K562 (cell line): ENCODE data around the gene OSGEPL1. TPM values are rescaled to one million over a fixed set of nuclear protein-coding genes. Genes with fewer than 3 reads are reported as not detected.

Source experiments
- ARHGAP35 ChIP-seq: fragments of 450-650 bp; IDR thresholded peaks from 2 replicates; pipeline ENCODE4 v1.6.1; 2018; ENCODE audit not compliant: partially characterized antibody
- BACH1 ChIP-seq: fragments of 200-800 bp; sonication (Bioruptor generic); IDR thresholded peaks from 2 replicates; pipeline ENCODE4 v1.6.1; 2016; ENCODE audit warnings: missing genetic modification characterization, missing compliant biosample characterization
- C11orf30 ChIP-seq: fragments of 450-650 bp; IDR thresholded peaks from 2 replicates; pipeline ENCODE4 v1.6.1; 2016; ENCODE audit warnings: low read depth, mild to moderate bottlenecking
- COPS2 ChIP-seq: fragments of 450-650 bp; conservative IDR thresholded peaks from 2 replicates; pipeline ENCODE4 v1.6.1; 2016; ENCODE audit warnings: mild to moderate bottlenecking, moderate library complexity
- HMG20A ChIP-seq: fragments of 450-650 bp; formaldehyde crosslinking; conservative IDR thresholded peaks from 2 replicates; pipeline ENCODE4 v1.4.0; 2020; ENCODE audit warnings: mild to moderate bottlenecking, mixed read lengths
- MYBL2 ChIP-seq, 2 experiments: fragments of 450-650 bp in 1 of 2; sonication (generic) in 1 of 2; formaldehyde crosslinking in 1 of 2; IDR thresholded peaks; 2 replicates each; pipeline versions ENCODE4 v1.6.1 to v1.8.1; 2017 to 2022; ENCODE audit warnings: borderline replicate concordance in 1 of 2, inconsistent platforms in 1 of 2, low read depth in 1 of 2, mild to moderate bottlenecking in 1 of 2, missing genetic modification reagents in 1 of 2, moderate library complexity in 1 of 2
- NBN ChIP-seq: fragments of 450-650 bp; IDR thresholded peaks from 2 replicates; pipeline ENCODE4 v1.6.1; 2016; ENCODE audit warnings: low read depth, mild to moderate bottlenecking
- NONO ChIP-seq, 2 experiments: fragments of 200-400 bp in 1 of 2; fragments of 450-650 bp in 1 of 2; formaldehyde crosslinking in 1 of 2; IDR thresholded peaks; 2 replicates each; pipeline ENCODE4 v1.6.1; 2017; ENCODE audit warnings: low read depth in 2 of 2, mild to moderate bottlenecking in 2 of 2, moderate library complexity in 2 of 2, low read length in 1 of 2
- NR2C1 ChIP-seq, 2 experiments: fragments of 450-650 bp; IDR thresholded peaks; 2 replicates each; pipeline ENCODE4 v1.6.1; 2017; ENCODE audit warnings: mild to moderate bottlenecking in 2 of 2, antibody characterized with exemption in 1 of 2, inconsistent platforms in 1 of 2, missing compliant biosample characterization in 1 of 2, missing genetic modification characterization in 1 of 2
- NR4A1 ChIP-seq, 2 experiments: fragments of 250-450 bp in 1 of 2; fragments of 450-650 bp in 1 of 2; sonication (Bioruptor Pico) in 1 of 2; IDR thresholded peaks; 2 replicates each; pipeline versions ENCODE4 v1.4.0 to v1.6.1; 2016 to 2020; ENCODE audit warnings: mild to moderate bottlenecking in 2 of 2, missing compliant biosample characterization in 1 of 2, missing genetic modification characterization in 1 of 2, moderate library complexity in 1 of 2
- SMAD2 ChIP-seq: fragments of 150-350 bp; IDR thresholded peaks from 2 replicates; pipeline ENCODE4 v1.6.1; 2014; ENCODE audit warnings: low read depth, mild to moderate bottlenecking, low read length
- SMAD4 ChIP-seq: fragments of 250-450 bp; sonication (Bioruptor Pico); conservative IDR thresholded peaks from 2 replicates; pipeline ENCODE4 v1.8.0; 2021; ENCODE audit warnings: inconsistent platforms, mild to moderate bottlenecking, moderate library complexity
- SRSF3 ChIP-seq: fragments of 200-400 bp; formaldehyde crosslinking; IDR thresholded peaks from 2 replicates; pipeline ENCODE4 v1.6.1; 2016; ENCODE audit warnings: mild to moderate bottlenecking, low read length, moderate library complexity; ENCODE audit not compliant: insufficient read depth
- SUPT5H ChIP-seq: fragments of 450-650 bp; IDR thresholded peaks from 2 replicates; pipeline ENCODE4 v1.6.1; 2016
- ZKSCAN1 ChIP-seq: fragments of 150-350 bp; IDR thresholded peaks from 2 replicates; pipeline ENCODE4 v1.6.1; 2016; ENCODE audit warnings: low read depth, low read length
- ZNF707 ChIP-seq: fragments of 250-450 bp; sonication (Bioruptor Pico); conservative IDR thresholded peaks from 2 replicates; pipeline ENCODE4 v1.8.0; 2022; ENCODE audit warnings: inconsistent platforms, mild to moderate bottlenecking, moderate library complexity
- ZNF830 ChIP-seq: fragments of 250-450 bp; sonication (Bioruptor Pico); IDR thresholded peaks from 2 replicates; pipeline ENCODE4 v1.5.0; 2021; ENCODE audit warnings: mild to moderate bottlenecking
- polyA plus RNA-seq, 8 experiments: library from polyadenylated mRNA; depleted of rRNA in 4 of 8; stranded (reverse) in 5 of 8; unstranded in 3 of 8; fragments of >200 nt; fragmentation: Nextera tagmentation in 2 of 8; fragmentation: Illumina TruSeq in 1 of 8; extraction: Ambion mirVana in 2 of 8; extraction: Trizol in 1 of 8; gene quantifications; 2 replicates each; pipeline versions ENCODE4 v1.2.1 to v1.2.3, GENCODE V29; 2011 to 2014; ENCODE audit warnings: inconsistent platforms in 1 of 8, missing spikeins in 1 of 8
- total RNA-seq, 7 experiments: library from RNA; depleted of rRNA in 6 of 7; stranded (reverse); fragments of >200 nt in 6 of 7; fragmentation: Illumina TruSeq in 2 of 7; extraction: Trizol in 2 of 7; gene quantifications; 2 replicates each; pipeline versions ENCODE4 v1.2.1 to v1.2.3, GENCODE V29; 2011 to 2021; ENCODE audit warnings: low replicate concordance in 1 of 7
- TF ChIP-seq, protein P1 (sequence below): fragments of 250-450 bp; sonication (Bioruptor Pico); IDR thresholded peaks from 2 replicates; pipeline ENCODE4 v1.6.1; 2021; ENCODE audit warnings: mild to moderate bottlenecking
- TF ChIP-seq, protein P2 (sequence below): sonication (generic); formaldehyde crosslinking; IDR thresholded peaks from 2 replicates; pipeline ENCODE4 v1.4.0; 2020; ENCODE audit warnings: mild to moderate bottlenecking, missing genetic modification reagents
- TF ChIP-seq, protein P3 (sequence below): sonication (generic); formaldehyde crosslinking; IDR thresholded peaks from 2 replicates; pipeline ENCODE4 v1.9.0; 2022; ENCODE audit warnings: mild to moderate bottlenecking, missing genetic modification reagents
- TF ChIP-seq, protein P4 (sequence below): sonication (generic); formaldehyde crosslinking; IDR thresholded peaks from 2 replicates; pipeline ENCODE4 v1.8.0; 2022; ENCODE audit warnings: mild to moderate bottlenecking, missing genetic modification reagents
- TF ChIP-seq, protein P5 (sequence below): fragments of 450-650 bp; IDR thresholded peaks from 2 replicates; pipeline ENCODE4 v1.6.1; 2017; ENCODE audit warnings: antibody characterized with exemption

Gene OSGEPL1
- total and polyA plus RNA-seq, 9 of the 15 experiments (the other 6 are each of a cell fraction or from before 2014, with no cell fraction given), result 2.5 to 10.8 (median 6.5) TPM

DNA sequence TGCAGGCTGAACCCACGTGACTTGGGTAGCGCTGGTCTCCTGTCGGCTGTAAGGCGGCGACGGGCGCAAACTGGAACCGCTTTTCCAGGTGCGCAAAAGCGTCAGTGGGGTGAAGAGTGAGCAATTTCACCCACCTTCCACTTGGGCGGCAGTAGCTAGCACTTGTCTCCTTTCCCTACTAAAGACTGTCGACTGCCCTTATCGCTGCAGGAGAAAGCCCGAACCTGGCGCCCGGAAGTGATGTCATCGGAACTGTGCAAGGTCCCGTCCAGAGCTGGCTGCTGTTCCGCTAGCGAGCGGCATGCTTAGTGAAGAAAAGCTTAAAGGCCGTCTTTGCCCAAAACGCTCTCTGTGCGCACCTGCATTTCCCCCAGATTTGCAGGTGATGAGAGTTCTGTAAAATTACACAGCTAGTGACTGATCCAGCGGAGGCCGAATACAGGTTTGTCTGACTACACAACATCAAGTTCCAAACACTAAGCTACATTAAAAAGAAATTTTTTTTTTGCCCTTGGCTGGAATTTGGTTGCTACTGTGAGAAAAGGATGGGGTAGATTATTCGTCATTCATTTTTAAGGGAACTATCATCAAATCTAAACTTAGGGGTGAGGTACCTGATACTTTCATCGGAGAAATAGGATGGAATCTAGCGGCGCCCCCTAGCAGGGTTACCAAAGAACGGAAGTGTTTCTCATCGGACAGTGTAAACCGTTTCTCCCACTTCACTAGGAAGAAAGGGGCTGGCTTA, at the start of gene OSGEPL1 (continued):
- TF ChIP-seq NR2C1 (IDR thresholded peaks at IDR 0.05) (no peak), NR2C1 (tag; IDR thresholded peaks at IDR 0.05) (no peak; the same call in 1 of the 2 replicates), HMG20A (no peak), NR4A1 (CRISPR knock-in tag; IDR thresholded peaks at IDR 0.05) (no peak), NR4A1 (tag; IDR thresholded peaks at IDR 0.05) (no peak), SRSF3 (no peak), COPS2 (no peak), ARHGAP35 (no peak), BACH1 (tag) (no peak), MYBL2 (IDR thresholded peaks at IDR 0.05; ENCODE audit: low read depth) (no peak), MYBL2 (CRISPR knock-in tag; IDR thresholded peaks at IDR 0.05; ENCODE audit: borderline replicate concordance) (no peak), C11orf30 (peak; percentile 83), NBN (no peak), ZNF830 (CRISPR knock-in tag) (no peak), ZNF707 (CRISPR knock-in tag) (no peak), ZKSCAN1 (peak; percentile 36; the same call in 1 of the 2 replicates), SUPT5H (peak; percentile 86), SMAD2 (no peak), NONO (IDR thresholded peaks at IDR 0.05; ENCODE audit: low read depth in 2 of 2, low read length in 1 of 2) (no peak), SMAD4 (CRISPR knock-in tag) (peak; percentile 40; the same call in 1 of the 2 replicates)
- TF ChIP-seq, protein P1, sequence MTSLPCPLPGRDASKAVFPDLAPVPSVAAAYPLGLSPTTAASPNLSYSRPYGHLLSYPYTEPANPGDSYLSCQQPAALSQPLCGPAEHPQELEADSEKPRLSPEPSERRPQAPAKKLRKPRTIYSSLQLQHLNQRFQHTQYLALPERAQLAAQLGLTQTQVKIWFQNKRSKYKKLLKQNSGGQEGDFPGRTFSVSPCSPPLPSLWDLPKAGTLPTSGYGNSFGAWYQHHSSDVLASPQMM (CRISPR knock-in tag), result no peak
- TF ChIP-seq, protein P2, sequence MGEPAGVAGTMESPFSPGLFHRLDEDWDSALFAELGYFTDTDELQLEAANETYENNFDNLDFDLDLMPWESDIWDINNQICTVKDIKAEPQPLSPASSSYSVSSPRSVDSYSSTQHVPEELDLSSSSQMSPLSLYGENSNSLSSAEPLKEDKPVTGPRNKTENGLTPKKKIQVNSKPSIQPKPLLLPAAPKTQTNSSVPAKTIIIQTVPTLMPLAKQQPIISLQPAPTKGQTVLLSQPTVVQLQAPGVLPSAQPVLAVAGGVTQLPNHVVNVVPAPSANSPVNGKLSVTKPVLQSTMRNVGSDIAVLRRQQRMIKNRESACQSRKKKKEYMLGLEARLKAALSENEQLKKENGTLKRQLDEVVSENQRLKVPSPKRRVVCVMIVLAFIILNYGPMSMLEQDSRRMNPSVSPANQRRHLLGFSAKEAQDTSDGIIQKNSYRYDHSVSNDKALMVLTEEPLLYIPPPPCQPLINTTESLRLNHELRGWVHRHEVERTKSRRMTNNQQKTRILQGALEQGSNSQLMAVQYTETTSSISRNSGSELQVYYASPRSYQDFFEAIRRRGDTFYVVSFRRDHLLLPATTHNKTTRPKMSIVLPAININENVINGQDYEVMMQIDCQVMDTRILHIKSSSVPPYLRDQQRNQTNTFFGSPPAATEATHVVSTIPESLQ, result 0 out of 2 replicates have a peak, but pooled peaks have one; percentile 51
- TF ChIP-seq, protein P3, sequence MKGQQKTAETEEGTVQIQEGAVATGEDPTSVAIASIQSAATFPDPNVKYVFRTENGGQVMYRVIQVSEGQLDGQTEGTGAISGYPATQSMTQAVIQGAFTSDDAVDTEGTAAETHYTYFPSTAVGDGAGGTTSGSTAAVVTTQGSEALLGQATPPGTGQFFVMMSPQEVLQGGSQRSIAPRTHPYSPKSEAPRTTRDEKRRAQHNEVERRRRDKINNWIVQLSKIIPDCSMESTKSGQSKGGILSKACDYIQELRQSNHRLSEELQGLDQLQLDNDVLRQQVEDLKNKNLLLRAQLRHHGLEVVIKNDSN (CRISPR knock-in tag), result peak; percentile 89
- TF ChIP-seq, protein P4, sequence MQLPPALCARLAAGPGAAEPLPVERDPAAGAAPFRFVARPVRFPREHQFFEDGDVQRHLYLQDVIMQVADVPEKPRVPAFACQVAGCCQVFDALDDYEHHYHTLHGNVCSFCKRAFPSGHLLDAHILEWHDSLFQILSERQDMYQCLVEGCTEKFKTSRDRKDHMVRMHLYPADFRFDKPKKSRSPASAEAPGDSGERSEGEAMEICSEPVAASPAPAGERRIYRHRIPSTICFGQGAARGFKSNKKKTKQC (CRISPR knock-in tag), result no peak
- TF ChIP-seq, protein P5, sequence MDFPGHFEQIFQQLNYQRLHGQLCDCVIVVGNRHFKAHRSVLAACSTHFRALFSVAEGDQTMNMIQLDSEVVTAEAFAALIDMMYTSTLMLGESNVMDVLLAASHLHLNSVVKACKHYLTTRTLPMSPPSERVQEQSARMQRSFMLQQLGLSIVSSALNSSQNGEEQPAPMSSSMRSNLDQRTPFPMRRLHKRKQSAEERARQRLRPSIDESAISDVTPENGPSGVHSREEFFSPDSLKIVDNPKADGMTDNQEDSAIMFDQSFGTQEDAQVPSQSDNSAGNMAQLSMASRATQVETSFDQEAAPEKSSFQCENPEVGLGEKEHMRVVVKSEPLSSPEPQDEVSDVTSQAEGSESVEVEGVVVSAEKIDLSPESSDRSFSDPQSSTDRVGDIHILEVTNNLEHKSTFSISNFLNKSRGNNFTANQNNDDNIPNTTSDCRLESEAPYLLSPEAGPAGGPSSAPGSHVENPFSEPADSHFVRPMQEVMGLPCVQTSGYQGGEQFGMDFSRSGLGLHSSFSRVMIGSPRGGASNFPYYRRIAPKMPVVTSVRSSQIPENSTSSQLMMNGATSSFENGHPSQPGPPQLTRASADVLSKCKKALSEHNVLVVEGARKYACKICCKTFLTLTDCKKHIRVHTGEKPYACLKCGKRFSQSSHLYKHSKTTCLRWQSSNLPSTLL, result no peak
